ENCODE data around the gene ACTR1A.

Gene ACTR1A

DNA sequence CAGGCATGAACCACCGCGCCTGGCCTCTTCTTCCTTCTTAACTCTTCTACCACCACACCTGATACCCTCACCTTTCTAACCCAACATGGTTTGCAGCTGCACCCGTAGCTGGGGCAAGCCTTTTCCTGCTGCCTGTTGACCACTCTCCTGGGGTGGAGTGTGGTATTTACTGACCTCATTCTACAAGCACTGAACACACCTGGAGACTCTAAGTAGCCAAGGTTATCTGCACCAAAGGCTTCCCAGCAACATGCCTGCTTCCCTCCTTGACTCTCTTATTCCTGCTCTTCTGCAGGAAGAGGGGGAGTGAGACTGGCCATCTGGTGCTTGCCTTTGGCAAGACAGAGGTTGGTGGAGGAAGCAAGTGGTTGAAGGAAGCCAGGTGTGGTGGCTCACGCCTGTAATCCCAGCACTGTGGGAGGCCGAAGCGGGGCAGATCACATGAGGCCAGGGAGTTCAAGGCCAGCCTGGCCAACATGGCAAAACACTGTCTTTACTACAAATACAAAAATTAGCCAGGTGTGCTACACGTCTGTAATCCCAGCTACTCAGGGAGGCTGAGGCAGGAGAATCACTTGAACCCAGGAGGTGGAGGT is 10.1 kb downstream of the ACTR1A start:
- H3K9ac ChIP-seq (ENCODE audit: low read depth in 1 of 2, low read length in 2 of 2) = no peak overlapping the region
- no peak overlapping the region for H3K27ac ChIP-seq (ENCODE audit: low read depth, low read length)
- no peaks in the 10 kb centered on the region for H3K9me3 ChIP-seq (ENCODE audit: control insufficient read depth in 1 of 2, low read length in 2 of 2)

GRCh38 chr10:102491136-102491535 is 11.4 kb downstream of the ACTR1A start:
- H3K9ac ChIP-seq (ENCODE audit: low read depth in 1 of 2, low read length in 2 of 2) = no peak overlapping the region
- H3K27ac ChIP-seq (ENCODE audit: low read depth, low read length) = no peak overlapping the region
- peaks cover 0 to 6% of the 10 kb centered on the region in 2 donors for H3K4me1 ChIP-seq (ENCODE audit: control insufficient read depth in 1 of 2, insufficient read depth in 2 of 2, low read length in 2 of 2)
- H3K4me3 ChIP-seq (ENCODE audit: low read depth in 1 of 2, low read length in 2 of 2) = no peak overlapping the region
- H3K9me3 ChIP-seq (ENCODE audit: control insufficient read depth in 1 of 2, low read length in 2 of 2) = no peaks in the 10 kb centered on the region
- peaks cover 18 to 39% of the 10 kb centered on the region in 2 donors for H3K36me3 ChIP-seq (ENCODE audit: control insufficient read depth in 1 of 2, insufficient read depth in 2 of 2, low read length in 2 of 2)
- H3K27me3 ChIP-seq (ENCODE audit: control insufficient read depth in 1 of 2, insufficient read depth in 2 of 2, low read length in 2 of 2) = no peaks in the 10 kb centered on the region

More for the DNA sequence above, 10.1 kb downstream of the ACTR1A start:
- Histone ChIP-seq H3K36me3 (ENCODE audit: control insufficient read depth in 1 of 2, insufficient read depth in 2 of 2, low read length in 2 of 2) (peaks cover 18 to 27% of the 10 kb centered on the region in 2 donors), H3K4me3 (ENCODE audit: low read depth in 1 of 2, low read length in 2 of 2) (no peak overlapping the region), H3K27me3 (ENCODE audit: control insufficient read depth in 1 of 2, insufficient read depth in 2 of 2, low read length in 2 of 2) (no peaks in the 10 kb centered on the region), H3K4me1 (ENCODE audit: control insufficient read depth in 1 of 2, insufficient read depth in 2 of 2, low read length in 2 of 2) (peaks cover 0 to 6% of the 10 kb centered on the region in 2 donors)

DNA sequence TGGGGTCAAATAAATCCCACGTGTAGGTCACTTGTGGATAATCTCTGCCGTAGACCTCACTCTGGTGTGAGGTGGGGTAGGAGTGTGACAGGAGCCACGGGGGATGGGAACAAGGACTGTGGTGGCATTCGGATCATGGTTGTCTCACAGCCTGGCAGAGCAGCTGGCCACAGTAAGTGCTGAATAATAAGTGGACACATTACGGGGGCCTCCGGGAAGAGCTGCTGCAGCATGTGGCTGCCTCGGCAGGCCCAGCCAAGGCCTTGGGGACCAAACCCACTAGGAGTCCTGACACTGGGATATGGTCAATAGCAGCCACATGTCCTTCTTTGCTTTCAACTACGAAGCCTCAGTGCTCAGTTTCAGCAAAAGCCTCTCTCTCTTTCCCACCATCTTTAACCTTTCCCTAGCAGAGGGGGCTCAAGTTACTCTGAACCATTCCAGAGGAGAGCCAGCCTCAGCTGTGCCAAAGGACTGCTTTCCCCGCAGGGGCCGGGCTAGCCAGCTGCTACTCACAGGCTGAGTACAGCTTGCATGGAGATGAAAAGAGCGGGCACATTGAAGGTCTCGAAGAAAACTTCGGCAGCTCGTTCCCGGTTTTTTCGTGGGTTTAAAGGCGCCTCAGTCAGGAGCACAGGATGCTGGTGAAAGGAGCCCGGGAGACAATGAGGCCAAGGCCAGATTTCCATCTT is 17.3 kb downstream of the ACTR1A start:
- Histone ChIP-seq H3K9ac (ENCODE audit: low read depth in 1 of 2, low read length in 2 of 2) (no peak overlapping the region), H3K27me3 (ENCODE audit: control insufficient read depth in 1 of 2, insufficient read depth in 2 of 2, low read length in 2 of 2) (no peaks in the 10 kb centered on the region), H3K9me3 (ENCODE audit: control insufficient read depth in 1 of 2, low read length in 2 of 2) (no peaks in the 10 kb centered on the region), H3K27ac (ENCODE audit: low read depth, low read length) (no peak overlapping the region), H3K4me1 (ENCODE audit: control insufficient read depth in 1 of 2, insufficient read depth in 2 of 2, low read length in 2 of 2) (no peaks in the 10 kb centered on the region), H3K4me3 (ENCODE audit: low read depth in 1 of 2, low read length in 2 of 2) (no peak overlapping the region), H3K36me3 (ENCODE audit: control insufficient read depth in 1 of 2, insufficient read depth in 2 of 2, low read length in 2 of 2) (peaks cover 56 to 92% of the 10 kb centered on the region in 2 donors)

- Histone ChIP-seq H3K4me3 (ENCODE audit: low read depth in 1 of 2, low read length in 2 of 2) (no peak overlapping the region), H3K27ac (ENCODE audit: low read depth, low read length) (no peak overlapping the region), H3K9me3 (ENCODE audit: control insufficient read depth in 1 of 2, low read length in 2 of 2) (no peaks in the 10 kb centered on the region), H3K36me3 (ENCODE audit: control insufficient read depth in 1 of 2, insufficient read depth in 2 of 2, low read length in 2 of 2) (peaks cover 54 to 96% of the 10 kb centered on the region in 2 donors), H3K4me1 (ENCODE audit: control insufficient read depth in 1 of 2, insufficient read depth in 2 of 2, low read length in 2 of 2) (no peaks in the 10 kb centered on the region), H3K27me3 (ENCODE audit: control insufficient read depth in 1 of 2, insufficient read depth in 2 of 2, low read length in 2 of 2) (no peaks in the 10 kb centered on the region), H3K9ac (ENCODE audit: low read depth in 1 of 2, low read length in 2 of 2) (no peak overlapping the region)
These were observed 18.5 kb downstream of the ACTR1A start for GRCh38 chr10:102484021-102484420.

GRCh38 chr10:102480396-102480795 is 22.1 kb downstream of the ACTR1A start:
- no peaks in the 10 kb centered on the region for H3K9me3 ChIP-seq (ENCODE audit: control insufficient read depth in 1 of 2, low read length in 2 of 2)
- H3K4me1 ChIP-seq (ENCODE audit: control insufficient read depth in 1 of 2, insufficient read depth in 2 of 2, low read length in 2 of 2) = no peaks in the 10 kb centered on the region
- no peak overlapping the region for H3K27ac ChIP-seq (ENCODE audit: low read depth, low read length)
- no peak overlapping the region for H3K4me3 ChIP-seq (ENCODE audit: low read depth in 1 of 2, low read length in 2 of 2)
- H3K27me3 ChIP-seq (ENCODE audit: control insufficient read depth in 1 of 2, insufficient read depth in 2 of 2, low read length in 2 of 2) = no peaks in the 10 kb centered on the region
- no peak overlapping the region for H3K9ac ChIP-seq (ENCODE audit: low read depth in 1 of 2, low read length in 2 of 2)
- peaks cover 41 to 67% of the 10 kb centered on the region in 2 donors for H3K36me3 ChIP-seq (ENCODE audit: control insufficient read depth in 1 of 2, insufficient read depth in 2 of 2, low read length in 2 of 2)

DNA sequence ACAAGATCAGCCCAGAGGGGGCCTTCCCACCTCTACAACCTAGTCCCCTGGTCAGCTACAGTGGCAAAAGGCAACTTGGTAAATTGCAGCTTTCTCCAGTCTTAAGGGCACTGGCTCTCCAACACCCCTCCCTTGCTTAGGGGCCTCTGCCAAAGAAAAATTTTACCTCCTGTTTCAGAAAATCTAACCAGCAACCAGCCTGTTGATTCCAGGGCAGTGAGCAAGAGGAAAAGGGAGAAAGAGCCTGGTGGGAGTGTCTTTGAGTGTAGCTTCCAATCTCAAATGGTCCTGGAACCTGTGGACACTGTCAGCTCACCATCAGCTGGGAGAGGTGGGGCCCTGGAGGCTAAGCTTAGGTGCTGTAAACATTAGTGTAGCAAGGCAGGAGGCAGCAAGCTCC is 22.9 kb downstream of the ACTR1A start:
- Histone ChIP-seq H3K4me1 (ENCODE audit: control insufficient read depth in 1 of 2, insufficient read depth in 2 of 2, low read length in 2 of 2) (no peaks in the 10 kb centered on the region), H3K9ac (ENCODE audit: low read depth in 1 of 2, low read length in 2 of 2) (no peak overlapping the region), H3K27ac (ENCODE audit: low read depth, low read length) (no peak overlapping the region), H3K36me3 (ENCODE audit: control insufficient read depth in 1 of 2, insufficient read depth in 2 of 2, low read length in 2 of 2) (peaks cover 34 to 60% of the 10 kb centered on the region in 2 donors), H3K4me3 (ENCODE audit: low read depth in 1 of 2, low read length in 2 of 2) (no peak overlapping the region), H3K27me3 (ENCODE audit: control insufficient read depth in 1 of 2, insufficient read depth in 2 of 2, low read length in 2 of 2) (no peaks in the 10 kb centered on the region), H3K9me3 (ENCODE audit: control insufficient read depth in 1 of 2, low read length in 2 of 2) (no peaks in the 10 kb centered on the region)

GRCh38 chr10:102476466-102477141 is 25.9 kb downstream of the ACTR1A start:
- no peak overlapping the region for H3K4me3 ChIP-seq (ENCODE audit: low read depth in 1 of 2, low read length in 2 of 2)
- H3K36me3 ChIP-seq (ENCODE audit: control insufficient read depth in 1 of 2, insufficient read depth in 2 of 2, low read length in 2 of 2) = peaks cover 12 to 34% of the 10 kb centered on the region in 2 donors
- no peak overlapping the region for H3K27ac ChIP-seq (ENCODE audit: low read depth, low read length)
- H3K4me1 ChIP-seq (ENCODE audit: control insufficient read depth in 1 of 2, insufficient read depth in 2 of 2, low read length in 2 of 2) = peaks cover 0 to 6% of the 10 kb centered on the region in 2 donors
- no peak overlapping the region for H3K9ac ChIP-seq (ENCODE audit: low read depth in 1 of 2, low read length in 2 of 2)
- no peaks in the 10 kb centered on the region for H3K9me3 ChIP-seq (ENCODE audit: control insufficient read depth in 1 of 2, low read length in 2 of 2)
- no peaks in the 10 kb centered on the region for H3K27me3 ChIP-seq (ENCODE audit: control insufficient read depth in 1 of 2, insufficient read depth in 2 of 2, low read length in 2 of 2)

- Histone ChIP-seq H3K9me3 (ENCODE audit: control insufficient read depth in 1 of 2, low read length in 2 of 2) (no peaks in the 10 kb centered on the region), H3K36me3 (ENCODE audit: control insufficient read depth in 1 of 2, insufficient read depth in 2 of 2, low read length in 2 of 2) (peaks cover 2 to 23% of the 10 kb centered on the region in 2 donors), H3K27ac (ENCODE audit: low read depth, low read length) (no peak overlapping the region), H3K9ac (ENCODE audit: low read depth in 1 of 2, low read length in 2 of 2) (no peak overlapping the region), H3K4me1 (ENCODE audit: control insufficient read depth in 1 of 2, insufficient read depth in 2 of 2, low read length in 2 of 2) (peaks cover 0 to 6% of the 10 kb centered on the region in 2 donors), H3K27me3 (ENCODE audit: control insufficient read depth in 1 of 2, insufficient read depth in 2 of 2, low read length in 2 of 2) (no peaks in the 10 kb centered on the region), H3K4me3 (ENCODE audit: low read depth in 1 of 2, low read length in 2 of 2) (no peak overlapping the region)
These were observed 27.0 kb downstream of the ACTR1A start for GRCh38 chr10:102475451-102476040.

DNA sequence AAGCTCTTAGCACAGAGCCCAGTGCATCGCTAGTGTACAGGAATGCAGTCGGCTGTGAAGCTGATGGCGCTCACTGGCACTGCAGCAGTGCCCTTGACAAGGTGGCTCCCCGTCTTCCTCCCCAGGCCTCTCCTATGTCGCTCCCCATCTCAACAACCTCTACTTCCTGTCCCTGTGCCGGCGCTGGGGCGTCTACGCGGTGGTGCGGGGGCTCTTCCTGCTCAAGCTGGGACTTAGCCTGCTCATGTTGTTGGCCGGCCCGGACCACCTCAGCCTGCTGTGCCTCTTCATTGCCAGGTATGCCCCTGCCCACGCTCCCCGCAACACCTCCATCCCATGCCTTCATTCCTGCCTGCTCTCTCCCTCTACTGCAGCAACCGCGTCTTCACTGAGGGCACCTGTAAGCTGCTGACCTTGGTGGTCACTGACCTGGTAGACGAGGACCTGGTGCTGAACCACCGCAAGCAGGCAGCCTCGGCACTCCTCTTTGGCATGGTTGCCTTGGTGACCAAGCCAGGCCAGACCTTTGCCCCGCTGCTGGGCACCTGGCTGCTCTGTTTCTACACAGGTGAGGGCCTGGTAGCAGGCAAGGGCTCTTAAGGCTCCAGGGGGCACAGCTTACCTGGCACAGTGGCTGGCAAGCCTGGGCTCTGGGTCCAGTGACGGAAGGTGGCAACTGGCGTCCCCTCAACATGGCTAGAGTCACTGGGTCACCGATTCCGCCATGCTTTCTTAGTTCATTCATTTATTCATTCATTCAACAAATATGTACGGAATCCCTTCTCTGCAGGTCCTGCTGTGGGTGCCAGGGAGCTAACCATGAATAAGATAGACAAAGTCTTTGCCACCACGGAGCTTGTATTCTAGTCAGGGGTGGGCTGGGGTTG is 28.8 kb downstream of the ACTR1A start:
- no peak overlapping the region for H3K9ac ChIP-seq (ENCODE audit: low read depth in 1 of 2, low read length in 2 of 2)
- H3K9me3 ChIP-seq (ENCODE audit: control insufficient read depth in 1 of 2, low read length in 2 of 2) = no peaks in the 10 kb centered on the region
- H3K27me3 ChIP-seq (ENCODE audit: control insufficient read depth in 1 of 2, insufficient read depth in 2 of 2, low read length in 2 of 2) = no peaks in the 10 kb centered on the region
- H3K4me1 ChIP-seq (ENCODE audit: control insufficient read depth in 1 of 2, insufficient read depth in 2 of 2, low read length in 2 of 2) = peaks cover 0 to 6% of the 10 kb centered on the region in 2 donors
- H3K36me3 ChIP-seq (ENCODE audit: control insufficient read depth in 1 of 2, insufficient read depth in 2 of 2, low read length in 2 of 2) = peaks cover 0 to 8% of the 10 kb centered on the region in 2 donors
- no peak overlapping the region for H3K4me3 ChIP-seq (ENCODE audit: low read depth in 1 of 2, low read length in 2 of 2)
- H3K27ac ChIP-seq (ENCODE audit: low read depth, low read length) = no peak overlapping the region

Measured in duodenal mucosa (tissue), 2 donors.